Measurements from ENCODE around the gene MFSD2B. TPM values are rescaled to one million over a fixed set of nuclear protein-coding genes. Genes with fewer than 3 reads are reported as not detected.

MFSD2B gene
- total and polyA plus RNA-seq, 7 experiments from 2014 or later = 0.22 to 0.76 TPM; not detected in 5

Other genes with a start within 250 kb of the MFSD2B start
- 10 to 100 TPM; 31.8 to 55.8 (median 43.3) TPM for gene ATAD2B, start 83.0 kb upstream of the MFSD2B start, total RNA-seq
- gene ATAD2B, start 83.0 kb upstream of the MFSD2B start, polyA plus RNA-seq = 10 to 100 TPM; 10.2 to 13.0 TPM
- gene UBXN2A, start 69.6 kb upstream of the MFSD2B start, total RNA-seq = 10 to 100 TPM; 11.5 to 13.5 (median 12.4) TPM
- 1 to 10 TPM; 9.2 to 9.7 TPM for gene UBXN2A, start 69.6 kb upstream of the MFSD2B start, polyA plus RNA-seq
- gene WDCP, start 37.3 kb downstream of the MFSD2B start, total RNA-seq = 10 to 100 TPM in 3 of 5 experiments, 1 to 10 TPM in 2; 3.9 to 22.1 (median 17.8) TPM
- 1 to 10 TPM; 4.4 to 9.4 TPM for gene WDCP, start 37.3 kb downstream of the MFSD2B start, polyA plus RNA-seq
- gene FKBP1B, start 39.7 kb downstream of the MFSD2B start, total RNA-seq = 1 to 10 TPM in 1 of 5 experiments, not detected in 4; 2.7 TPM
- gene FKBP1B, start 39.7 kb downstream of the MFSD2B start, polyA plus RNA-seq = not detected
- 100 to 1,000 TPM in 1 of 5 experiments, 10 to 100 TPM in 4; 42.4 to 100 (median 49.7) TPM for gene SF3B6, start 66.2 kb downstream of the MFSD2B start, total RNA-seq
- 100 to 1,000 TPM; 114 to 231 TPM for gene SF3B6, start 66.2 kb downstream of the MFSD2B start, polyA plus RNA-seq
- 1 to 10 TPM in 3 of 5 experiments, under 1 TPM in 2; 0.49 to 5.0 (median 1.7) TPM for gene TP53I3, start 74.7 kb downstream of the MFSD2B start, total RNA-seq
- gene TP53I3, start 74.7 kb downstream of the MFSD2B start, polyA plus RNA-seq = under 1 TPM in 1 of 2 donors, not detected in 1; 0.24 TPM
- gene PFN4, start 113.2 kb downstream of the MFSD2B start, total RNA-seq = not detected
- not detected for gene PFN4, start 113.2 kb downstream of the MFSD2B start, polyA plus RNA-seq
- gene FAM228B, start 113.4 kb downstream of the MFSD2B start, total RNA-seq = 10 to 100 TPM in 4 of 5 experiments, 1 to 10 TPM in 1; 7.8 to 27.5 (median 24.8) TPM
- gene FAM228B, start 113.4 kb downstream of the MFSD2B start, polyA plus RNA-seq = 1 to 10 TPM; 5.2 to 9.5 TPM
- 1 to 10 TPM in 1 of 5 experiments, under 1 TPM in 2, not detected in 2; 0.54 to 1.4 (median 0.63) TPM for gene FAM228A, start 165.0 kb downstream of the MFSD2B start, total RNA-seq
- gene FAM228A, start 165.0 kb downstream of the MFSD2B start, polyA plus RNA-seq = not detected

All from naive thymus-derived CD4-positive, alpha-beta T cell (primary cell).